ENCODE measurements around the gene FCHO1. TPM values are rescaled to one million over a fixed set of nuclear protein-coding genes. Genes with fewer than 3 reads are reported as not detected.
A peak's percentile ranks its signal among the peaks of the same experiment; 100 is the strongest.

The FCHO1 gene
- total and polyA plus RNA-seq, 2 donors (not counting 3 experiments of a cell fraction or from before 2014, with no cell fraction given), result 0.66 to 1.6 TPM

- no peak for FAIRE-seq
- Histone ChIP-seq H3K4me3 (replicated peaks in 1 of 3; ENCODE audit: insufficient read depth in 1 of 3, low read depth in 1 of 3, low read length in 3 of 3) (no peak overlapping the region), H2AFZ (ENCODE audit: low read depth, low read length) (peak overlapping the region; percentile 78), H3K27ac (ENCODE audit: insufficient read depth, low read depth, low read length) (no peak overlapping the region), H3K9ac (replicated peaks; ENCODE audit: extremely low read depth, insufficient read depth, low read length) (no peak overlapping the region), H3K36me3 (ENCODE audit: control insufficient read depth in 2 of 2, extremely low read depth in 1 of 2, insufficient read depth in 2 of 2, low read length in 2 of 2) (no peaks in the 10 kb centered on the region), H3K9me1 (replicated peaks; ENCODE audit: control insufficient read depth, extremely low read depth, insufficient read depth, low read length) (no peaks in the 10 kb centered on the region), H3K27me3 (ENCODE audit: control insufficient read depth in 2 of 2, insufficient read depth in 2 of 2, low read length in 2 of 2) (peaks cover 13 to 14% of the 10 kb centered on the region in 2 experiments), H3K4me2 (ENCODE audit: insufficient read depth, low read length) (no peak overlapping the region), H3K9me3 (replicated peaks; ENCODE audit: control insufficient read depth, insufficient read depth, low read length) (no peaks in the 10 kb centered on the region), H4K20me1 (replicated peaks; ENCODE audit: control insufficient read depth, extremely low read depth, insufficient read depth, low read length) (no peaks in the 10 kb centered on the region), H3K4me1 (ENCODE audit: control insufficient read depth, extremely low read depth, insufficient read depth, low read length) (peaks cover 3% of the 10 kb centered on the region), H3K79me2 (ENCODE audit: control insufficient read depth, insufficient read depth, low read length) (no peaks in the 10 kb centered on the region)
- intact Hi-C loops (cut with micrococcal nuclease) (loop anchor here (5.0 kb wide), 1 partner anchor 138 kb away; the partner anchor contains the start of gene CCDC124), dilution Hi-C loops (cut with MboI; ENCODE audit: extremely low pct_ligation_motif_present, low sequenced_read_pairs) (no loop called here)
- DNase-seq (ENCODE audit: low read depth, low spot score), result no peak
- BruUV-seq (replicated peaks), result no TSS peak
- TF ChIP-seq POLR2AphosphoS5 (IDR thresholded peaks at IDR 0.05; ENCODE audit: insufficient read depth, low read depth, low read length), result no peak
- no peak for TF ChIP-seq FOS (IDR thresholded peaks at IDR 0.05; ENCODE audit: borderline replicate concordance, insufficient read depth, low read length)
- no peak for TF ChIP-seq CTCF (IDR thresholded peaks at IDR 0.05; ENCODE audit: extremely low read depth in 1 of 2, insufficient read depth in 1 of 2, low read depth in 1 of 2, low read length in 2 of 2)
- TF ChIP-seq POLR2A (IDR thresholded peaks at IDR 0.05; ENCODE audit: low read depth, low read length), result no peak
- no peak for TF ChIP-seq EZH2 (IDR thresholded peaks at IDR 0.05; ENCODE audit: borderline replicate concordance, low read depth, low read length, severe bottlenecking)
- no peak for TF ChIP-seq MYC (IDR thresholded peaks at IDR 0.05; ENCODE audit: low read depth, low read length)
- TF ChIP-seq GATA2 (IDR thresholded peaks at IDR 0.05; ENCODE audit: insufficient read depth, insufficient read length, low read depth, low read length), result no peak
- TF ChIP-seq JUN (IDR thresholded peaks at IDR 0.05; ENCODE audit: borderline replicate concordance, insufficient read depth, insufficient read length, low read depth), result no peak
- no peak for TF ChIP-seq MAX (IDR thresholded peaks at IDR 0.05; ENCODE audit: insufficient read depth, insufficient read length)
- CTCF ChIA-PET, result interaction anchor here (0.7 to 2.1 kb wide), 4 partner anchors 10 to 62 kb away, joined by 3 to 17 read pairs (median 3); no protein-coding TSS in a partner anchor
- POLR2A ChIA-PET, result no interaction called here
Measured at GRCh38 chr19:17794412-17794730, 43.1 kb downstream of the FCHO1 start.
